Activated CD4-positive, alpha-beta T cell treated with anti-CD3 and anti-CD28 coated beads, Interleukin-2, amount 10 ng/mL, durations not matched to agents 7 days and 5 days (primary cell): ENCODE results near the gene NTN5. TPM values are rescaled to one million over a fixed set of nuclear protein-coding genes. Genes with fewer than 3 reads are reported as not detected.
"Not testable (repeated sequence)": the region's sequence is repeated elsewhere in the genome, so short reads cannot be mapped to it uniquely, and the experiment has no call there.

ENCODE experiments used
- CTCF ChIA-PET: fragments of 350-600 bp; sonication (Branson Sonifier 250); formaldehyde crosslinking; loops from one replicate; lab custom pipeline; 2021; ENCODE audit warnings: antibody characterized with exemption; lab: Charles Lee
- POLR2A ChIA-PET: fragments of 350-600 bp; sonication (Branson Sonifier 250); formaldehyde crosslinking; loops from one replicate; lab custom pipeline; 2021; ENCODE audit warnings: antibody characterized with exemption; lab: Charles Lee
- DNase-seq: peaks from one replicate; pipeline ENCODE4 v3.0.0-alpha.2; 2020
- H3K27ac Mint-ChIP-seq: one replicate; pipeline ENCODE4 v1.8.0; 2021; ENCODE audit warnings: mild to moderate bottlenecking, moderate library complexity, mixed read lengths
- H3K27me3 Mint-ChIP-seq: one replicate; pipeline ENCODE4 v1.8.0; 2021; ENCODE audit warnings: mixed read lengths
- H3K36me3 Mint-ChIP-seq: one replicate; pipeline ENCODE4 v1.8.0; 2021; ENCODE audit warnings: low read depth, mixed read lengths
- H3K4me1 Mint-ChIP-seq: one replicate; pipeline ENCODE4 v1.8.0; 2021; ENCODE audit warnings: mixed read lengths
- H3K4me3 Mint-ChIP-seq: one replicate; pipeline ENCODE4 v1.8.0; 2021; ENCODE audit warnings: mild to moderate bottlenecking, moderate library complexity, mixed read lengths
- H3K9me3 Mint-ChIP-seq: one replicate; pipeline ENCODE4 v1.8.0; 2021; ENCODE audit warnings: mixed read lengths
- total RNA-seq, 2 experiments: library from RNA; stranded (reverse); gene quantifications; one replicate each; pipeline ENCODE4 v1.2.3, GENCODE V29; 2021

The NTN5 gene, protein sequence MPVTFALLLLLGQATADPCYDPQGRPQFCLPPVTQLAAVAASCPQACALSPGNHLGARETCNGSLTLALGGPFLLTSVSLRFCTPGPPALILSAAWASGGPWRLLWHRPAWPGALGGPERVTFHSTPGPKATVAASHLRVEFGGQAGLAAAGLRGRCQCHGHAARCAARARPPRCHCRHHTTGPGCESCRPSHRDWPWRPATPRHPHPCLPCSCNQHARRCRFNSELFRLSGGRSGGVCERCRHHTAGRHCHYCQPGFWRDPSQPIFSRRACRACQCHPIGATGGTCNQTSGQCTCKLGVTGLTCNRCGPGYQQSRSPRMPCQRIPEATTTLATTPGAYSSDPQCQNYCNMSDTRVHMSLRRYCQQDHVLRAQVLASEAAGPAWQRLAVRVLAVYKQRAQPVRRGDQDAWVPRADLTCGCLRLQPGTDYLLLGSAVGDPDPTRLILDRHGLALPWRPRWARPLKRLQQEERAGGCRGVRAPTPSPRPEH
- total RNA-seq, result 1 to 10 TPM; 1.0 to 1.4 TPM

GRCh38 chr19:48672994-48673393 lies at the start of gene NTN5:
Gene NTN5 (minus strand): TSS chr19:48673017. CDS start chr19:48670986, 2,031 bp downstream.
- DNase-seq, result no peak
- peaks cover 9% of the 10 kb centered on the region for H3K9me3 Mint-ChIP-seq
- POLR2A ChIA-PET, result no interaction called here
- H3K4me1 Mint-ChIP-seq, result peaks cover 6% of the 10 kb centered on the region
- H3K4me3 Mint-ChIP-seq, result no peak within 1 kb of the TSS
- H3K36me3 Mint-ChIP-seq, result no peaks in the 10 kb centered on the region
- peak within 1 kb of the TSS; percentile 41 for H3K27ac Mint-ChIP-seq
- CTCF ChIA-PET, result interaction anchor here (1.0 kb wide), 1 partner anchor 23 kb away, joined by 4 read pairs; the partner anchor contains the start of gene FUT2
- no peaks in the 10 kb centered on the region for H3K27me3 Mint-ChIP-seq

DNA sequence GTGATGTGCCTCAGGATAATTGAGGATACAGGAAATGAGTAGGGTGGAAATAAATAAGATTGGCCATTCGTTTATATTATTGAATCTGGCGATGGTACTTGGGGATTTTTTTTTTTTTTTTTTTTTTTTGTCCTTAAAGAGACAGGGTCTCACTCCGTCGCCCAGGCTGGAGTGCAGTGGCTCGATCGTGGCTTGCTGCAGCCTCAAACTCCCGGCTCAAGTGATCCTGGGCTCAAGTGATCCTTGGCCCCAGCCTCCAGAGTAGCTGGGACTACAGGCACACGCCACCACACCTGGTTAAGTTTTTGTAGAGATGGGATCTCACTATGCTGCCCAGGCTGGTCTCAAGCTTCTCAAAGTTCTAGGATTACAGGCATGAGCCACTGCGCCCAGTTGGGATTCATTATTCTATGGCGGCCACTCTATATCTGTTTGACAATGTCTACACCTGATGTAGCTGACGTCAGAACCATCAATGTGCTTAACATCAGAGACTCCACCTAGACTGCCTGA lies 49.4 kb upstream of the NTN5 start:
- Mint-ChIP-seq H3K36me3 (peaks cover 20% of the 10 kb centered on the region), H3K4me1 (peaks cover 39% of the 10 kb centered on the region), H3K27ac (peak overlapping the region; percentile 33), H3K9me3 (peaks cover 17% of the 10 kb centered on the region), H3K4me3 (no peak overlapping the region), H3K27me3 (no peaks in the 10 kb centered on the region)
- POLR2A ChIA-PET, result no interaction called here
- no peak for DNase-seq
- CTCF ChIA-PET, result interaction anchor here (0.5 to 0.9 kb wide), 2 partner anchors 77 to 92 kb away, joined by 3 read pairs; partner anchors contain the start of gene CA11

DNA sequence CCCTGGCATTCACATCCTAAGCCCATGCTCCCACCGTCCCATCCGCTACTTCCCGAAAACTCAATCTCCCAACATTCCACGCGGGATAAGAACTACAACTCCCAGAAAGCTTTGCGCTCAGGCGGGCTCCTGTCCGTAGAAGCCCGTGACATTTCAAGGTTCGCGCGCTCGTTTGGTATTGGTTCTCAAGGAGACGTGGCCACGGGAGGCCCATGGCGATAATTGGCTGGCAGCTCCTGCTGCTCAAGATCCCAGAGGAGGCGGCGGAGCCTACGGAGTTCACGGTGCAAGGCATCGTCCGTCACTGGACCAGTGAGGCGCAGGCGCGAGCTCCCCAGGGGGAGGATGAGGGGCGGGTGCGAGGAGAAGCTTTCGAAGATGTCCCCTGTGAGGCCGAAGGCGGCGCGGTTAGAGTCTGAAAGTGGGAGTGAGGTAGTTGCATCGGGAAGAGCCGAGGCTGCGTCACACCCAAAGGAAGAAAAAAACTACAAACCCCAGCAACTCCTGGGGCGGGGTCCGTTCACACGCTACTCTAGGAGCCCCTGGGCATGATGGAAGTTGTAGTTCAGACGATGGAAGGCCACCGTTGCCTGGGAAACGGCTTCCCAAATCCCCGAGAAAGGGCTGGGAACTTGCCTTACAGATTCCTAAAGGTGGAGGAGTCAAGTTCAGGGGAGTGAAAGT lies 47.9 kb upstream of the NTN5 start:
- peaks cover 10% of the 10 kb centered on the region for H3K36me3 Mint-ChIP-seq
- POLR2A ChIA-PET, result interaction anchor here (0.6 kb wide), 1 partner anchor 56 kb away, joined by 13 read pairs; no protein-coding TSS in a partner anchor

DNA sequence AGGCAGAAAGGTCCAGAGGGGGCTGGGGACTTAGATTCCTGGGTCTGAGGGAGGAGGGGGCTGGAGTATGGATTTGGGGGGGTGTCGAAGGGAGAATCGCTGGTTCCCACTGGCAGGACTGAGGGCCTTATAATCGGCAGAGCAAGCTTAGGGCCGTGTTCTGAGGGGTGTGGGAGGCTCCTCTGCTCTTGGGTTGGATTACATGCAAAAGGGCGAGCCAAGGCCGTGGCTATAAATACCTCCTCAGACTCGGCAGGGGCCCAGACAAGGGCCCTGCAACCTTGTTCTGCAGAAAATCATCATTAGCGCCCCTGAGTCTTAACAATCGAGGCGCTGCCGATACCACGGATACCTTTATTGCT lies 47.4 kb upstream of the NTN5 start:
- ChIA-PET POLR2A (interaction anchor here (0.6 kb wide), 1 partner anchor 56 kb away, joined by 13 read pairs; no protein-coding TSS in a partner anchor), CTCF (interaction anchor here (1.4 kb wide), 1 partner anchor 19 kb away, joined by 4 read pairs; no protein-coding TSS in a partner anchor)
- peaks cover 28% of the 10 kb centered on the region for H3K4me1 Mint-ChIP-seq
- peak overlapping the region; percentile 98 for H3K27ac Mint-ChIP-seq
- no peaks in the 10 kb centered on the region for H3K27me3 Mint-ChIP-seq
- peaks cover 6% of the 10 kb centered on the region for H3K36me3 Mint-ChIP-seq
- H3K9me3 Mint-ChIP-seq, result peaks cover 6% of the 10 kb centered on the region
- H3K4me3 Mint-ChIP-seq, result peak overlapping the region; percentile 88
- no peak for DNase-seq

More for the DNA sequence above, 47.9 kb upstream of the NTN5 start:
- CTCF ChIA-PET, result interaction anchor here (1.4 kb wide), 1 partner anchor 18 kb away, joined by 4 read pairs; no protein-coding TSS in a partner anchor
- Mint-ChIP-seq H3K4me3 (peak overlapping the region; percentile 88), H3K27me3 (no peaks in the 10 kb centered on the region), H3K4me1 (peaks cover 30% of the 10 kb centered on the region), H3K27ac (peak overlapping the region; percentile 98), H3K9me3 (peaks cover 10% of the 10 kb centered on the region)
- DNase-seq, result peak; percentile 96

DNA sequence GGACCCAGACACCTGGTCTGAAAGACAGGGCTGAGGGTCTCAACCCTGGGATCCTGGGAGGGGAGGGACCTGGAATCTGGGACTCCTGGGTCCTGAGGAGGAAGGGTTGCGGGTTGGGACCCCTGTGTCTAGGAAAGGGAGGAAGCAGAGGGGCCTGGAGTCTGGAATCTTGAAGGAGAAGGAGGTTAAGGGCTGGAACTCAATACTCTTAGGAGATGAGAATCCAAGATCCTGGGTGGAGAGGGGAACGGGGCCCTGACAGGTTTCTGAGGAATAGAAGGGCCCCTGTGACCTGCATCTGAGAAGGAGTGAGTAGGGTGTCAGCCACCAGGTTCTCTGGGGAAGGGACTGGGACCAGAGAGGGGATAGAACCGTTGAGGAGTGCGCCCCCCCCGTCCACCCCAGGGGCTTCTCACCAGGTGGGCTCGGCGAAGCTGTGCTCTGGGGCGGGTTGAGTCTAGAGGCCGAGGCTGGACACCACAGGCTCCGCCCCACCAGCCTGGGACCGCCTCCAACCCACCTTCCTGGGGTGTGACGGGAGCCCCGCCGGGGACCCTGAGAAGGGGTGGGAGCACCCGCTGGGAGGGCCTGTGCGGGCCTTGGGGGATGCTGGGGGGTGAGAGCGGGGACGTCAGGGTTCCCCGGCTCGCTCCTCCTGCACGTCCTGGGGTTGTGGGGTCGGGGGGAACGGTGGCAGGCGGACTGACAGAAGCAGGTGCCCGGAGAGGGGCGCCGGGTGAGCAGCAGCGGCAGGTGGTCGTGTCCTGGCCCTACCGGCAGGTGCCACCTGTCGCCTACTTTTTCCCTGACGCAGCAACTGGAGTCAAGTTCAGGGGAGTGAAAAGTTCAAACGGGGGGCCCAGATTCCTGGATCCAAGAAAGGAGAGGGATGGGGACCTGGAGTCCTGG lies 46.7 kb upstream of the NTN5 start, which contains the start of gene MAMSTR:
MAMSTR (minus strand) TSS at position 463 of the 909 bp plus-strand sequence. CDS start 694 bp downstream, outside the sequence.
- Mint-ChIP-seq H3K9me3 (no peaks in the 10 kb centered on the region), H3K27ac (peak within 1 kb of the TSS; percentile 98), H3K27me3 (no peaks in the 10 kb centered on the region), H3K36me3 (no peaks in the 10 kb centered on the region), H3K4me3 (peak within 1 kb of the TSS; percentile 88), H3K4me1 (peaks cover 27% of the 10 kb centered on the region)
- CTCF ChIA-PET, result no interaction called here
- DNase-seq, result no peak
- POLR2A ChIA-PET, result no interaction called here

DNA sequence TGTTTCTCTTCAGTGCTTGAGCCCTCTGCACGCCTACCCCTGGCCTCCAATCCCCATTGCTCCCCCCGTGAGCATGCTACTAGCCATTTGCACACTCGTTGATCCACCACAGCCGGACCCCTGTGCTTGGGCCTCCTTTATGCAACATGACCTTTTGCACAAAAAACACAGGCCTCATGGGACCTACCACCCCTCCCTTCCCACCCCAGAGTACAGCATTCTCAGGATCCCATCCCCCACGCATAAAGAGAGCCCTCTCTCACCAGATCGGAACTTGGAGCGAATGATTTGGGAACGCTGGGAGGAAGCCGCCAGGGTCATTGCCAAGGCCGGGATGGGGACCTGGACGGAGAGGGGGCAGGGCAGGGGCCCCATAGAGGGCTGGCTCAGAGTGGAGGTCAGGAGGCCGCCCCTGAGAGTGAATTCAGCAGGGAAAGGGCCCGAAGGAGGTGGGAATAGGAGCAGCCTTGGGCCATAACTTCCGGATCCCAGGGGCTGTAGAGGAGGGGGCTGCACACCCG lies 46.0 kb upstream of the NTN5 start:
- Mint-ChIP-seq H3K36me3 (no peaks in the 10 kb centered on the region), H3K4me3 (no peak overlapping the region), H3K27me3 (no peaks in the 10 kb centered on the region), H3K27ac (no peak overlapping the region), H3K9me3 (no peaks in the 10 kb centered on the region), H3K4me1 (peaks cover 30% of the 10 kb centered on the region)
- no peak for DNase-seq
- ChIA-PET CTCF (no interaction called here), POLR2A (no interaction called here)

- DNase-seq, H3K27ac Mint-ChIP-seq, POLR2A ChIA-PET, H3K4me3 Mint-ChIP-seq, H3K27me3 Mint-ChIP-seq, H3K36me3 Mint-ChIP-seq, H3K9me3 Mint-ChIP-seq: not testable (repeated sequence)
- peaks cover 35% of the 10 kb centered on the region for H3K4me1 Mint-ChIP-seq
- CTCF ChIA-PET, result interaction anchor here (1.0 kb wide), 1 partner anchor 8 kb away, joined by 3 read pairs; no protein-coding TSS in a partner anchor
These were observed 45.3 kb upstream of the NTN5 start for GRCh38 chr19:48718106-48718505.

DNA sequence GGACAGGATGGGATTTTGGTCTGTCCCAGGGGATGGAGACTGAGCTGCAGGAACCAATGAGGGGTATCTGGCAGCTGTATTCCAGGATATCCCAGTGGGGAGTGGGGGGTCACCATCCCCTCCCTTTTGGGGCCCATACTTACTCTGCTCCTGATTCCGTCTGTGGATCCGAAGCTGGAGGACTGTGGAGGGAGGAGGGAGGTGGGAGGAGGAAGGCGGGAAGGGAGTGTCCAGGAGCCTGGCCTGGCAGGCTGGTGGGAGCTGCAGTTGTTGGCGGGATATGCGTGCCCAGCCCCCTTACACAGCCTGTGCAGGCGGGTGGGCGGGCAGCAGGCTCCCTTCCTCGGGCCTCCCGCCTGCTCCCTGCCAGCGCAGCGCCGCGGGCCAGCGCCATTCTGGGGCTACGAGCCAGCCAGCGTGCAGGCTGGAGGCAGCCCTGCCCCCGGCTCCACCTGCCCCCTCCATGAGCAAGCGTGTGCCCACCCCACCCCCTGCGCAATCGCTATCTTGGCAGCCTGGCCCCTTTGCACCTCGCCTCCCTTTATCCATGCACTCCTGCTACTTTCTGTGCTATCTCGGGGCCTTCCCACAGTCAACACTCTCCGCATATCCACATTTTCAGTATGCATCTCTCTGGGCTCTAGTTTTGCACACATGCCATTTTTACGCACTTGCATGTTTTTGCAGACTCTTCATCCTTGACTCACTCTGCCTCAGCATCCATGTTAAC lies 43.9 kb upstream of the NTN5 start:
- Mint-ChIP-seq H3K27ac (no peak overlapping the region), H3K4me1 (peaks cover 39% of the 10 kb centered on the region), H3K27me3 (no peaks in the 10 kb centered on the region), H3K36me3 (no peaks in the 10 kb centered on the region), H3K4me3 (no peak overlapping the region), H3K9me3 (no peaks in the 10 kb centered on the region)
- DNase-seq, result no peak
- ChIA-PET CTCF (interaction anchor here (1.0 to 1.6 kb wide), 3 partner anchors 9 to 277 kb away, joined by 3 to 6 read pairs (median 4); partner anchors contain the start of genes GYS1, RASIP1 and RUVBL2), POLR2A (no interaction called here)

- DNase-seq, result no peak
- Mint-ChIP-seq H3K27ac (peak overlapping the region; percentile 73), H3K4me1 (peaks cover 33% of the 10 kb centered on the region), H3K27me3 (no peaks in the 10 kb centered on the region), H3K36me3 (peaks cover 3% of the 10 kb centered on the region), H3K4me3 (peak overlapping the region; percentile 13), H3K9me3 (no peaks in the 10 kb centered on the region)
- ChIA-PET POLR2A (no interaction called here), CTCF (interaction anchor here (1.6 kb wide), 1 partner anchor 278 kb away, joined by 6 read pairs; the partner anchor contains the start of genes GYS1 and RUVBL2)
These were observed 42.9 kb upstream of the NTN5 start for GRCh38 chr19:48715681-48716171.

GRCh38 chr19:48714759-48715675 lies 42.2 kb upstream of the NTN5 start:
- Mint-ChIP-seq H3K9me3 (no peaks in the 10 kb centered on the region), H3K27ac (peak overlapping the region; percentile 92), H3K4me3 (peak overlapping the region; percentile 75), H3K36me3 (peaks cover 3% of the 10 kb centered on the region), H3K4me1 (peaks cover 27% of the 10 kb centered on the region), H3K27me3 (no peaks in the 10 kb centered on the region)
- ChIA-PET CTCF (interaction anchor here (0.7 to 2.3 kb wide), 4 partner anchors 10 to 279 kb away, joined by 3 to 8 read pairs (median 6); partner anchors contain the start of genes GYS1 and RUVBL2), POLR2A (no interaction called here)
- no peak for DNase-seq
